ENCODE results near the gene KRT13. TPM values are rescaled to one million over a fixed set of nuclear protein-coding genes. Genes with fewer than 3 reads are reported as not detected.

The KRT13 gene
- total and polyA plus RNA-seq, 2 donors (not counting 3 experiments of a cell fraction or from before 2014, with no cell fraction given) = not detected

DNA sequence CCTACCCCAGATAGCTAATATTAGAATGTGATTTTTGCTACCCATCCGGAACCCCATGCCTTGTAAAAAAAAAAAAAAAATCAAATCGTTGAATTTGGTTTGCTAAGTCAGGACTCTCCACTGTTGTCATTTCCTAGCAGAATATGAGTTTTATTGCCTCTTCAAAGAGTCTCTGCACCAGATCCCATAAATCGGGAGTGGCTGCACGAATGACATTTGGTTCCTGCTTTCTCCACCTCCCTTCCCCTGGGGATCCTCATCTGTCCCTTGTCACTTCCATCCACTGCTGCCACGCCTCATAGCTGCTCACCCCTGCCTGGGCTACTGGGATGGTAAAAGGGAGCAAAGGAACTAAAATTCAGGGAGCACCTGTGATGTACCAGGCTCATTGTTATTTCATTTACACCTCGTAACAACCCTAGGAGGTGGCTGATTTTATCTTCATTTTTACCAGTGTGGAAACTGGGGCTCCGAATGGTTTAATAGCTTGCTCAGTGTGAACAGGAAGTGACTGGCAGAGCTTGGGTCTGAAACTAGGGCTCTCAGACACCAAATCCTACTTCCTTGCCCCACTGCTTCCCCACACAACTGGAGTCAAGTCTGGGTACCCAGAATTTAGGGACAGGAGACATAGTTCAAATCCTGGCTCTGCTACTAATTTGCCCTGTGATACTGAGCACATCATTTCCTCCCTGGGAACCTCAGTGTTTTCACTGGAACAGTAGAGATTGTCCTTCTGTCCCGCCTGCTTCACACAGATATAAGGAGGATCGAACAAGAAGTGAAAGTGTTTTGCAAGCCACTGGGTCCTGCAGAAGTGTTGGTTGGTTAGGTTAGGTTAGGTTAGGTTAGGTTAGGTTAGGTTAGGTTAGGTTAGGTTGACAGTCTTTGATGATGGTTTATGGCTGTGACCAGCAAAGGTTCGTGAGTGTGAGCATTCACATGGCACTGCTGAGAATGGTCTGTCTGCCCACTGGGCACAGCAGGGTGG is 15.1 kb downstream of the KRT13 start:
- Histone ChIP-seq H4K20me1 (replicated peaks; ENCODE audit: control insufficient read depth, extremely low read depth, insufficient read depth, low read length) (no peaks in the 10 kb centered on the region), H3K36me3 (ENCODE audit: control insufficient read depth in 2 of 2, extremely low read depth in 1 of 2, insufficient read depth in 2 of 2, low read length in 2 of 2) (no peaks in the 10 kb centered on the region), H3K4me3 (replicated peaks in 1 of 3; ENCODE audit: insufficient read depth in 1 of 3, low read depth in 1 of 3, low read length in 3 of 3) (no peak overlapping the region), H3K9me3 (replicated peaks; ENCODE audit: control insufficient read depth, insufficient read depth, low read length) (no peaks in the 10 kb centered on the region), H2AFZ (ENCODE audit: low read depth, low read length) (peak overlapping the region; percentile 26), H3K79me2 (ENCODE audit: control insufficient read depth, insufficient read depth, low read length) (no peaks in the 10 kb centered on the region), H3K9me1 (replicated peaks; ENCODE audit: control insufficient read depth, extremely low read depth, insufficient read depth, low read length) (no peaks in the 10 kb centered on the region), H3K4me2 (ENCODE audit: insufficient read depth, low read length) (no peak overlapping the region), H3K27me3 (ENCODE audit: control insufficient read depth in 2 of 2, insufficient read depth in 2 of 2, low read length in 2 of 2) (no peaks in the 10 kb centered on the region), H3K4me1 (ENCODE audit: control insufficient read depth, extremely low read depth, insufficient read depth, low read length) (peaks cover 20% of the 10 kb centered on the region), H3K27ac (ENCODE audit: insufficient read depth, low read depth, low read length) (no peak overlapping the region), H3K9ac (replicated peaks; ENCODE audit: extremely low read depth, insufficient read depth, low read length) (no peak overlapping the region)
- no peak for FAIRE-seq
- CTCF ChIA-PET = interaction anchor here (1.0 to 22.3 kb wide), 4 partner anchors 60 to 581 kb away, joined by 3 to 350 read pairs (median 30); no protein-coding TSS in a partner anchor
- POLR2A ChIA-PET = no interaction called here
- no TSS peak for BruUV-seq (replicated peaks)
- no peak for DNase-seq (ENCODE audit: low read depth, low spot score)
- intact Hi-C loops (cut with micrococcal nuclease) = loop anchor here (10.0 kb wide), 2 partner anchors 85 to 685 kb away; no protein-coding TSS in a partner anchor
- TF ChIP-seq JUN (IDR thresholded peaks at IDR 0.05; ENCODE audit: borderline replicate concordance, insufficient read depth, insufficient read length, low read depth) = no peak
- no peak for TF ChIP-seq POLR2A (IDR thresholded peaks at IDR 0.05; ENCODE audit: low read depth, low read length)
- no peak for TF ChIP-seq EZH2 (IDR thresholded peaks at IDR 0.05; ENCODE audit: borderline replicate concordance, low read depth, low read length, severe bottlenecking)
- dilution Hi-C loops (cut with MboI; ENCODE audit: extremely low pct_ligation_motif_present, low sequenced_read_pairs) = no loop called here

DNA sequence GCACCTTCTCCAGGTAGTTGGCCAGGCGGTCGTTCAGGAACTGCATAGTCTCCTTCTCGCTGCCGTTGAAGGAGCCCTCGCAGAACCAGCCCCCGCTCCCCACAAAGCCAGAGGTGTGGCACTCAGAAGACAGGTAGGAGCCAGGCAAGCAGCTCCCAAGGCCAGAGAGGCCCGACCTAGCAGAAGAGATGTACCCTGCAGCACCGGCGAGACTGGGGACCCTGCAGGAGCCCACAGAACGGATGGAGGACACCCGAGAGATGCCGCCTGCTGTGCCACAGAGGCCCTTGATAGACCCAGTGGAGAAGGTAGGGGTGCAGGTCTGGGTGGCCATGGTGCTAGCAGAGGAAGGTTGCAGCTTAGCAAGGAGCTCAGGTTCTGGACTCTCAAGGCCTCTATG is 15.9 kb downstream of the KRT13 start, which contains the start of gene KRT36:
KRT36 (minus strand) TSS at position 380 of the 400 bp plus-strand sequence; CDS start at position 334, 46 bp downstream.
- BruUV-seq (replicated peaks) = no TSS peak
- intact Hi-C loops (cut with micrococcal nuclease) = no loop called here
- H3K9ac ChIP-seq (replicated peaks; ENCODE audit: extremely low read depth, insufficient read depth, low read length) = no peak within 1 kb of the TSS
- ChIA-PET POLR2A (no interaction called here), CTCF (interaction anchor here (1.0 to 22.3 kb wide), 4 partner anchors 61 to 580 kb away, joined by 3 to 350 read pairs (median 30); no protein-coding TSS in a partner anchor)
- dilution Hi-C loops (cut with MboI; ENCODE audit: extremely low pct_ligation_motif_present, low sequenced_read_pairs) = no loop called here
- no peak within 1 kb of the TSS for H3K27ac ChIP-seq (ENCODE audit: insufficient read depth, low read depth, low read length)
- H3K4me2 ChIP-seq (ENCODE audit: insufficient read depth, low read length) = no peak within 1 kb of the TSS
- TF ChIP-seq, protein P1, sequence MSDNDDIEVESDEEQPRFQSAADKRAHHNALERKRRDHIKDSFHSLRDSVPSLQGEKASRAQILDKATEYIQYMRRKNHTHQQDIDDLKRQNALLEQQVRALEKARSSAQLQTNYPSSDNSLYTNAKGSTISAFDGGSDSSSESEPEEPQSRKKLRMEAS (IDR thresholded peaks at IDR 0.05; ENCODE audit: insufficient read depth, insufficient read length) = no peak
- TF ChIP-seq POLR2A (IDR thresholded peaks at IDR 0.05; ENCODE audit: low read depth, low read length) = no peak
- TF ChIP-seq MYC (IDR thresholded peaks at IDR 0.05; ENCODE audit: low read depth, low read length) = no peak
- no peak for TF ChIP-seq JUN (IDR thresholded peaks at IDR 0.05; ENCODE audit: borderline replicate concordance, insufficient read depth, insufficient read length, low read depth)
- no peak for TF ChIP-seq POLR2AphosphoS5 (IDR thresholded peaks at IDR 0.05; ENCODE audit: insufficient read depth, low read depth, low read length)
- TF ChIP-seq, protein P2, sequence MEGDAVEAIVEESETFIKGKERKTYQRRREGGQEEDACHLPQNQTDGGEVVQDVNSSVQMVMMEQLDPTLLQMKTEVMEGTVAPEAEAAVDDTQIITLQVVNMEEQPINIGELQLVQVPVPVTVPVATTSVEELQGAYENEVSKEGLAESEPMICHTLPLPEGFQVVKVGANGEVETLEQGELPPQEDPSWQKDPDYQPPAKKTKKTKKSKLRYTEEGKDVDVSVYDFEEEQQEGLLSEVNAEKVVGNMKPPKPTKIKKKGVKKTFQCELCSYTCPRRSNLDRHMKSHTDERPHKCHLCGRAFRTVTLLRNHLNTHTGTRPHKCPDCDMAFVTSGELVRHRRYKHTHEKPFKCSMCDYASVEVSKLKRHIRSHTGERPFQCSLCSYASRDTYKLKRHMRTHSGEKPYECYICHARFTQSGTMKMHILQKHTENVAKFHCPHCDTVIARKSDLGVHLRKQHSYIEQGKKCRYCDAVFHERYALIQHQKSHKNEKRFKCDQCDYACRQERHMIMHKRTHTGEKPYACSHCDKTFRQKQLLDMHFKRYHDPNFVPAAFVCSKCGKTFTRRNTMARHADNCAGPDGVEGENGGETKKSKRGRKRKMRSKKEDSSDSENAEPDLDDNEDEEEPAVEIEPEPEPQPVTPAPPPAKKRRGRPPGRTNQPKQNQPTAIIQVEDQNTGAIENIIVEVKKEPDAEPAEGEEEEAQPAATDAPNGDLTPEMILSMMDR (IDR thresholded peaks at IDR 0.05; ENCODE audit: extremely low read depth in 1 of 2, insufficient read depth in 1 of 2, low read depth in 1 of 2, low read length in 2 of 2) = no peak
- TF ChIP-seq FOS (IDR thresholded peaks at IDR 0.05; ENCODE audit: borderline replicate concordance, insufficient read depth, low read length) = no peak
- TF ChIP-seq GATA2 (IDR thresholded peaks at IDR 0.05; ENCODE audit: insufficient read depth, insufficient read length, low read depth, low read length) = no peak
- TF ChIP-seq EZH2 (IDR thresholded peaks at IDR 0.05; ENCODE audit: borderline replicate concordance, low read depth, low read length, severe bottlenecking) = no peak
- peak within 1 kb of the TSS; percentile 26 for H2AFZ ChIP-seq (ENCODE audit: low read depth, low read length)
- H3K9me3 ChIP-seq (replicated peaks; ENCODE audit: control insufficient read depth, insufficient read depth, low read length) = no peaks in the 10 kb centered on the region
- FAIRE-seq = no peak
- H3K4me1 ChIP-seq (ENCODE audit: control insufficient read depth, extremely low read depth, insufficient read depth, low read length) = peaks cover 18% of the 10 kb centered on the region
- no peak for DNase-seq (ENCODE audit: low read depth, low spot score)
- no peaks in the 10 kb centered on the region for H3K9me1 ChIP-seq (replicated peaks; ENCODE audit: control insufficient read depth, extremely low read depth, insufficient read depth, low read length)
- no peaks in the 10 kb centered on the region for H3K79me2 ChIP-seq (ENCODE audit: control insufficient read depth, insufficient read depth, low read length)
- H3K27me3 ChIP-seq (ENCODE audit: control insufficient read depth in 2 of 2, insufficient read depth in 2 of 2, low read length in 2 of 2) = no peaks in the 10 kb centered on the region
- H3K36me3 ChIP-seq (ENCODE audit: control insufficient read depth in 2 of 2, extremely low read depth in 1 of 2, insufficient read depth in 2 of 2, low read length in 2 of 2) = no peaks in the 10 kb centered on the region
- no peak within 1 kb of the TSS for H3K4me3 ChIP-seq (replicated peaks in 1 of 3; ENCODE audit: insufficient read depth in 1 of 3, low read depth in 1 of 3, low read length in 3 of 3)
- H4K20me1 ChIP-seq (replicated peaks; ENCODE audit: control insufficient read depth, extremely low read depth, insufficient read depth, low read length) = no peaks in the 10 kb centered on the region
